HFF-Myc (cell line): ENCODE measurements around the gene EFCAB5.

ENCODE experiments used
- DNase-seq: peaks from one replicate; pipeline ENCODE4 v3.0.0-alpha.2; 2011; ENCODE audit warnings: low read depth; ENCODE audit errors: extremely low read depth
- H3K4me3 ChIP-seq: replicated peaks from 2 replicates; pipeline ENCODE4 v1.5.1; 2011; ENCODE audit warnings: low read depth, mild to moderate bottlenecking, control low read depth, low read length
- TF ChIP-seq, protein P1 (sequence below): IDR thresholded peaks from 2 replicates; pipeline ENCODE4 v1.5.1; 2012; ENCODE audit warnings: mild to moderate bottlenecking, low read depth, low read length, control low read depth; ENCODE audit errors: missing control alignments

Gene EFCAB5

DNA sequence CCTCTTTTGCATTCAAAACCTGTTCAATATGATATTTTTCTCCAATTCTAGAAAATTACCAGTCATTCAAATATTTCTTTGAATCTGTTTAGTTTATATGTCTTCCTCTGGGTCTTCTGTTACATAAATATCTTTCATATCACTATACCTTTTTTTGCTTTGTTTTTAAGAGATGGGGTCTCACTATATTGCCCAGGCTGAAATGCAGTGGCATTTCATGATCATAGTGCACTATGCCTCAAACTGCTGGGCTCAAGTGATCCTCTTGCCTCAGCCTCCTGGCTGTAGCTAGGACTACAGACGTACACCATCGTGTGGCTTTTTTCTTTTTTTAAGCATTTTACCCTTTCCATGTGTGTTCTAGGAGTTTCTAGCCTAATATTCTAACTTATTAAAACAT lies 214.0 kb downstream of the EFCAB5 start:
- DNase-seq = no peak
- TF ChIP-seq, protein P1, sequence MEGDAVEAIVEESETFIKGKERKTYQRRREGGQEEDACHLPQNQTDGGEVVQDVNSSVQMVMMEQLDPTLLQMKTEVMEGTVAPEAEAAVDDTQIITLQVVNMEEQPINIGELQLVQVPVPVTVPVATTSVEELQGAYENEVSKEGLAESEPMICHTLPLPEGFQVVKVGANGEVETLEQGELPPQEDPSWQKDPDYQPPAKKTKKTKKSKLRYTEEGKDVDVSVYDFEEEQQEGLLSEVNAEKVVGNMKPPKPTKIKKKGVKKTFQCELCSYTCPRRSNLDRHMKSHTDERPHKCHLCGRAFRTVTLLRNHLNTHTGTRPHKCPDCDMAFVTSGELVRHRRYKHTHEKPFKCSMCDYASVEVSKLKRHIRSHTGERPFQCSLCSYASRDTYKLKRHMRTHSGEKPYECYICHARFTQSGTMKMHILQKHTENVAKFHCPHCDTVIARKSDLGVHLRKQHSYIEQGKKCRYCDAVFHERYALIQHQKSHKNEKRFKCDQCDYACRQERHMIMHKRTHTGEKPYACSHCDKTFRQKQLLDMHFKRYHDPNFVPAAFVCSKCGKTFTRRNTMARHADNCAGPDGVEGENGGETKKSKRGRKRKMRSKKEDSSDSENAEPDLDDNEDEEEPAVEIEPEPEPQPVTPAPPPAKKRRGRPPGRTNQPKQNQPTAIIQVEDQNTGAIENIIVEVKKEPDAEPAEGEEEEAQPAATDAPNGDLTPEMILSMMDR = no peak
- H3K4me3 ChIP-seq = no peak overlapping the region
